HepG2 (cell line): Measurements from ENCODE around the gene MORN3. TPM values are rescaled to one million over a fixed set of nuclear protein-coding genes. Genes with fewer than 3 reads are reported as not detected.
A peak's percentile ranks its signal among the peaks of the same experiment; 100 is the strongest.

ENCODE experiments used
- ATAC-seq: fragments of 200-7000 bp; cut with Tn5 transposase; 3 replicates; pipeline ENCODE4 v1.9.1; 2020; ENCODE audit warnings: mild to moderate bottlenecking, moderate library complexity
- BruUV-seq: library from RNA; stranded (reverse); fragments of 400-500 nt; replicated peaks from 2 replicates; lab custom pipeline; 2021; lab: Mats Ljungman, UMichigan
- CTCF ChIA-PET: fragments of 300-600 bp; formaldehyde crosslinking; extraction: SDS; loops from one replicate; lab custom pipeline; 2021; ENCODE audit warnings: low total read pairs, inconsistent platforms, low intra/inter-chr PET ratio; lab: Yijun Ruan, JAX
- POLR2A ChIA-PET: fragments of 350-600 bp; sonication (Branson Sonifier 250); formaldehyde crosslinking; loops from one replicate; lab custom pipeline; 2020; ENCODE audit warnings: antibody characterized with exemption, inconsistent platforms; lab: Yijun Ruan, JAX
- DNase-seq: peaks from one replicate; pipeline ENCODE4 v3.0.0-alpha.2; 2015; ENCODE audit warnings: low spot score
- FAIRE-seq: peaks from 3 replicates; lab custom pipeline; 2011; peaks lifted over from hg19 to GRCh38; lab: Jason Lieb, UNC
- H2AFZ ChIP-seq: one replicate; pipeline ENCODE4 v1.6.1; 2011; ENCODE audit warnings: low read length, inconsistent platforms
- H3K27ac ChIP-seq: fragments of 300-600 bp; 3 replicates; pipeline ENCODE4 v1.8.0; 2011; ENCODE audit warnings: mixed run types, mild to moderate bottlenecking, mixed read lengths, low read length, inconsistent platforms; ENCODE audit not compliant: insufficient read depth; ENCODE audit errors: extremely low read length
- H3K27me3 ChIP-seq, 2 experiments: fragments of 200-600 bp in 1 of 2; 2 replicates in 1 of 2; 3 replicates in 1 of 2; pipeline versions ENCODE4 v1.6.0 to v1.8.0; 2011; ENCODE audit warnings: low read length in 2 of 2, mild to moderate bottlenecking in 2 of 2, moderate library complexity in 2 of 2, inconsistent platforms in 1 of 2; ENCODE audit not compliant: insufficient read depth in 2 of 2, control insufficient read depth in 1 of 2
- H3K36me3 ChIP-seq, 2 experiments: fragments of 200-600 bp in 1 of 2; replicated peaks in 1 of 2; 2 replicates in 1 of 2; 3 replicates in 1 of 2; pipeline versions ENCODE4 v1.5.1 to v1.8.0; 2011; ENCODE audit warnings: low read length in 2 of 2, inconsistent platforms in 1 of 2; ENCODE audit not compliant: insufficient read depth in 2 of 2, control insufficient read depth in 1 of 2
- H3K4me1 ChIP-seq: 2 replicates; pipeline ENCODE4 v1.5.1; 2012; ENCODE audit warnings: low read length, inconsistent platforms; ENCODE audit not compliant: insufficient read depth
- H3K4me2 ChIP-seq: 2 replicates; pipeline ENCODE4 v1.6.0; 2011; ENCODE audit warnings: low read depth, low read length, inconsistent platforms
- H3K4me3 ChIP-seq, 3 experiments: fragments of 200-600 bp in 1 of 3; sonication (generic), shearing (Covaris generic) in 1 of 3; replicated peaks in 1 of 3; 2 replicates each; pipeline ENCODE4 v1.5.1; 2011 to 2016; ENCODE audit warnings: low read length in 3 of 3, inconsistent platforms in 2 of 3, low read depth in 2 of 3, mild to moderate bottlenecking in 2 of 3, control low read depth in 1 of 3, mixed read lengths in 1 of 3; ENCODE audit not compliant: insufficient read depth in 1 of 3
- H3K79me2 ChIP-seq: one replicate; pipeline ENCODE4 v1.6.1; 2011; ENCODE audit warnings: low read length, inconsistent platforms; ENCODE audit not compliant: insufficient read depth
- H3K9ac ChIP-seq: 2 replicates; pipeline ENCODE4 v1.6.0; 2011; ENCODE audit warnings: mild to moderate bottlenecking, low read depth, low read length, inconsistent platforms; ENCODE audit not compliant: insufficient read depth
- H3K9me3 ChIP-seq: 2 replicates; pipeline ENCODE4 v1.5.1; 2012; ENCODE audit warnings: mild to moderate bottlenecking, low read length
- H4K20me1 ChIP-seq: 2 replicates; pipeline ENCODE4 v1.6.0; 2011; ENCODE audit warnings: inconsistent platforms, mild to moderate bottlenecking, low read length, moderate library complexity; ENCODE audit not compliant: insufficient read depth
- ADNP ChIP-seq: sonication (generic); formaldehyde crosslinking; IDR thresholded peaks from 2 replicates; pipeline ENCODE4 v1.4.0; 2020; ENCODE audit warnings: missing genetic modification reagents
- AHR ChIP-seq: IDR thresholded peaks from 2 replicates; pipeline ENCODE4 v1.6.1; 2018; ENCODE audit warnings: missing genetic modification reagents, missing compliant biosample characterization
- ASH2L ChIP-seq: fragments of 300-600, 200-600 bp; sonication (generic); IDR thresholded peaks from 2 replicates; pipeline ENCODE4 v1.7.0; 2017; ENCODE audit warnings: low read depth, mild to moderate bottlenecking, moderate library complexity, mixed read lengths, low read length; ENCODE audit not compliant: insufficient read length
- BRD4 ChIP-seq: sonication (generic); formaldehyde crosslinking; IDR thresholded peaks from 2 replicates; pipeline ENCODE4 v1.4.0; 2020; ENCODE audit warnings: missing genetic modification reagents
- CAMTA2 ChIP-seq: sonication (generic); formaldehyde crosslinking; IDR thresholded peaks from 2 replicates; pipeline ENCODE4 v1.4.0; 2020; ENCODE audit warnings: mild to moderate bottlenecking, missing genetic modification reagents, borderline replicate concordance
- CREM ChIP-seq, 2 experiments: sonication (generic) in 1 of 2; formaldehyde crosslinking in 1 of 2; IDR thresholded peaks; 2 replicates each; pipeline versions ENCODE4 v1.4.0 to v1.6.1; 2016 to 2020; ENCODE audit warnings: antibody characterized with exemption in 1 of 2, mild to moderate bottlenecking in 1 of 2, missing genetic modification reagents in 1 of 2
- NFATC3 ChIP-seq: sonication (generic); formaldehyde crosslinking; IDR thresholded peaks from 2 replicates; pipeline ENCODE4 v1.5.1; 2020; ENCODE audit warnings: mild to moderate bottlenecking, missing genetic modification reagents
- NONO ChIP-seq, 2 experiments: fragments of 450-650 bp in 1 of 2; sonication (generic) in 1 of 2; formaldehyde crosslinking in 1 of 2; IDR thresholded peaks in 1 of 2; conservative IDR thresholded peaks in 1 of 2; 2 replicates each; pipeline versions ENCODE4 v1.6.1 to v1.8.0; 2017 to 2022; ENCODE audit warnings: mild to moderate bottlenecking in 1 of 2, missing genetic modification reagents in 1 of 2, moderate library complexity in 1 of 2
- PAWR ChIP-seq: sonication (generic); formaldehyde crosslinking; IDR thresholded peaks from 2 replicates; pipeline ENCODE4 v1.4.0; 2020; ENCODE audit warnings: missing genetic modification reagents, mild to moderate bottlenecking, borderline replicate concordance
- SALL1 ChIP-seq: sonication (generic); formaldehyde crosslinking; IDR thresholded peaks from 2 replicates; pipeline ENCODE4 v1.8.0; 2022; ENCODE audit warnings: mild to moderate bottlenecking, missing genetic modification reagents
- SPEN ChIP-seq: sonication (generic); formaldehyde crosslinking; IDR thresholded peaks from 2 replicates; pipeline ENCODE4 v1.5.1; 2020; ENCODE audit warnings: low read depth, mild to moderate bottlenecking, missing genetic modification reagents
- ZBTB7A ChIP-seq: sonication (generic); formaldehyde crosslinking; IDR thresholded peaks from 2 replicates; pipeline ENCODE4 v1.8.0; 2022; ENCODE audit warnings: mild to moderate bottlenecking, missing genetic modification reagents
- ZNF230 ChIP-seq: sonication (generic); formaldehyde crosslinking; IDR thresholded peaks from 2 replicates; pipeline ENCODE4 v1.4.0; 2020; ENCODE audit warnings: mild to moderate bottlenecking, missing genetic modification reagents
- ZNF256 ChIP-seq: sonication (generic); formaldehyde crosslinking; conservative IDR thresholded peaks from 2 replicates; pipeline ENCODE4 v1.4.0; 2020; ENCODE audit warnings: missing genetic modification reagents
- ZNF562 ChIP-seq: sonication (generic); formaldehyde crosslinking; IDR thresholded peaks from 2 replicates; pipeline ENCODE4 v1.8.0; 2022; ENCODE audit warnings: missing genetic modification reagents, borderline replicate concordance
- ZNF687 ChIP-seq: sonication (generic); formaldehyde crosslinking; IDR thresholded peaks from 2 replicates; pipeline ENCODE4 v1.5.1; 2020; ENCODE audit warnings: mild to moderate bottlenecking, missing genetic modification reagents, moderate library complexity
- ZNF709 ChIP-seq: sonication (generic); formaldehyde crosslinking; IDR thresholded peaks from 2 replicates; pipeline ENCODE4 v1.5.0; 2020; ENCODE audit warnings: mild to moderate bottlenecking, missing genetic modification reagents
- ZNF740 ChIP-seq: sonication (generic); formaldehyde crosslinking; IDR thresholded peaks from 2 replicates; pipeline ENCODE4 v1.4.0; 2020; ENCODE audit warnings: missing genetic modification reagents
- WGBS: methylation state at CpG from one replicate; pipeline ENCODE4 v1.1.6; 2017; ENCODE audit warnings: low lambda C conversion rate; 5-methylcytosine and 5-hydroxymethylcytosine counted together
- in situ Hi-C: cut with HindIII; loops from 2 replicates; pipeline ENCODE4 v1.10.0; 2017; ENCODE audit warnings: low pct_unique_long_range_greater_than_20kb; ENCODE audit not compliant: extremely low pct_ligation_motif_present
- intact Hi-C: fragments of 100-400 bp; cut with micrococcal nuclease; formaldehyde crosslinking; loops from one replicate; pipeline ENCODE4 v1.10.0; 2022; ENCODE audit not compliant: unreplicated experiment
- polyA plus RNA-seq, 8 experiments: library from polyadenylated mRNA; depleted of rRNA in 3 of 8; stranded (reverse) in 7 of 8; unstranded in 1 of 8; fragments of >200 nt; fragmentation: Illumina TruSeq in 4 of 8; extraction: Trizol in 4 of 8; gene quantifications; 2 replicates each; pipeline versions ENCODE4 v1.2.1 to v1.2.3, GENCODE V29; 2011 to 2016; ENCODE audit warnings: low read depth in 4 of 8, missing spikeins in 1 of 8, mixed read lengths in 1 of 8; ENCODE audit not compliant: insufficient read depth in 1 of 8
- total RNA-seq, 5 experiments: library from RNA; depleted of rRNA; stranded (reverse); fragments of >200 nt; fragmentation: Illumina TruSeq; extraction: Trizol; gene quantifications; 2 replicates each; pipeline ENCODE4 v1.2.3, GENCODE V29; 2016; ENCODE audit warnings: low read depth in 1 of 5

The MORN3 gene
- total and polyA plus RNA-seq, 2 of the 13 experiments (the other 11 are each of a cell fraction or from before 2014, with no cell fraction given) = 1.1 to 2.0 TPM

GRCh38 chr12:121676190-121676589 is 6.7 kb upstream of the MORN3 start (continued):
- no peak for TF ChIP-seq NONO (IDR thresholded peaks at IDR 0.05)
- TF ChIP-seq NONO (CRISPR knock-in tag; conservative IDR thresholded peaks at IDR 0.05) = no peak
- TF ChIP-seq ZNF709 (CRISPR knock-in tag) = no peak
- no peak for TF ChIP-seq PAWR
- TF ChIP-seq ASH2L = no peak

- TF ChIP-seq ZNF230 (CRISPR knock-in tag) (no peak), ADNP (CRISPR knock-in tag) (0 out of 2 replicates have a peak, but pooled peaks have one; percentile 42), BRD4 (CRISPR knock-in tag) (no peak), SALL1 (CRISPR knock-in tag) (0 out of 2 replicates have a peak, but pooled peaks have one; percentile 12), ZBTB7A (CRISPR knock-in tag) (0 out of 2 replicates have a peak, but pooled peaks have one; percentile 20), SPEN (CRISPR knock-in tag) (no peak), ZNF562 (CRISPR knock-in tag) (no peak), ZNF740 (CRISPR knock-in tag) (peak; percentile 77), AHR (CRISPR knock-in tag) (0 out of 2 replicates have a peak, but pooled peaks have one; percentile 29), NFATC3 (CRISPR knock-in tag) (no peak), CREM (IDR thresholded peaks at IDR 0.05) (0 out of 2 replicates have a peak, but pooled peaks have one; percentile 2), CREM (CRISPR knock-in tag; IDR thresholded peaks at IDR 0.05) (no peak), CAMTA2 (CRISPR knock-in tag) (0 out of 2 replicates have a peak, but pooled peaks have one; percentile 35), ZNF687 (CRISPR knock-in tag) (peak; percentile 40), ZNF256 (CRISPR knock-in tag) (no peak)
- 2% methylated on average over 4 of the region's 12 CpGs for WGBS
- Histone ChIP-seq H3K36me3 (no peaks in the 10 kb centered on the region), H3K4me2 (peak overlapping the region; percentile 79), H3K27ac (no peak overlapping the region), H3K9me3 (no peaks in the 10 kb centered on the region), H2AFZ (no peak overlapping the region), H3K4me3 (peak overlapping the region; percentile 17 to 61 (median 35); a peak in 5 of 6 replicates), H3K79me2 (no peaks in the 10 kb centered on the region), H3K9ac (peak overlapping the region; percentile 30; the same call in 1 of the 2 replicates), H3K4me1 (peaks cover 40% of the 10 kb centered on the region), H4K20me1 (no peaks in the 10 kb centered on the region), H3K27me3 (no peaks in the 10 kb centered on the region; a peak in 1 of 5 replicates)
- ChIA-PET CTCF (no interaction called here), POLR2A (no interaction called here)
- no TSS peak for BruUV-seq
- in situ Hi-C loops = no loop called here
- DNase-seq (no peak), FAIRE-seq (no peak), ATAC-seq (peak; percentile 46)
- intact Hi-C loops = no loop called here
Measured at GRCh38 chr12:121673013-121673511, 3.6 kb upstream of the MORN3 start.
